HG03432 (cell line): ENCODE measurements around the gene PHOX2A.
"Not testable (repeated sequence)": the region's sequence is repeated elsewhere in the genome, so short reads cannot be mapped to it uniquely, and the experiment has no call there.

Experiments
- ATAC-seq: cut with Tn5 transposase; IDR thresholded peaks from one replicate; pipeline ENCODE4 v1.9.1; 2021; ENCODE audit warnings: mild to moderate bottlenecking, moderate library complexity; ENCODE audit not compliant: unreplicated experiment

The PHOX2A gene

GRCh38 chr11:72223615-72224563 is 20.1 kb downstream of the PHOX2A start:
- ATAC-seq, result peak; percentile 68

GRCh38 chr11:72222907-72223614 is 20.9 kb downstream of the PHOX2A start:
- peak; percentile 72 for ATAC-seq

GRCh38 chr11:72222106-72222891 is 21.7 kb downstream of the PHOX2A start:
- no peak for ATAC-seq

- ATAC-seq, result no peak
Observed at GRCh38 chr11:72221386-72222075, 22.4 kb downstream of the PHOX2A start.

- ATAC-seq, result no peak
Observed at GRCh38 chr11:72220696-72221363, 23.1 kb downstream of the PHOX2A start.

- no peak for ATAC-seq
Observed at GRCh38 chr11:72218251-72218745, 25.7 kb downstream of the PHOX2A start.

- ATAC-seq, result no peak
Observed at GRCh38 chr11:72217841-72218240, 26.1 kb downstream of the PHOX2A start.

- no peak for ATAC-seq
Observed at GRCh38 chr11:72216638-72217037, 27.3 kb downstream of the PHOX2A start, which contains the start of gene FOLR2. FOLR2 (plus strand) TSS chr11:72216794; CDS start chr11:72218585, 1,791 bp downstream.

GRCh38 chr11:72209101-72209500 is 34.9 kb downstream of the PHOX2A start:
- no peak for ATAC-seq

- no peak for ATAC-seq
Observed at GRCh38 chr11:72208281-72208680, 35.7 kb downstream of the PHOX2A start.

- not testable (repeated sequence) for ATAC-seq
Observed at GRCh38 chr11:72206794-72207193, 37.2 kb downstream of the PHOX2A start.

- no peak for ATAC-seq
Observed at GRCh38 chr11:72204886-72205285, 39.1 kb downstream of the PHOX2A start.

GRCh38 chr11:72203163-72203562 is 40.8 kb downstream of the PHOX2A start:
- ATAC-seq, result no peak

- no peak for ATAC-seq
Observed at GRCh38 chr11:72202571-72202970, 41.4 kb downstream of the PHOX2A start.

GRCh38 chr11:72201445-72201844 is 42.5 kb downstream of the PHOX2A start:
- not testable (repeated sequence) for ATAC-seq

GRCh38 chr11:72195518-72196270 is 48.3 kb downstream of the PHOX2A start:
- no peak for ATAC-seq

GRCh38 chr11:72191961-72192381 is 52.0 kb downstream of the PHOX2A start, which contains the start of gene FOLR1:
FOLR1 (plus strand) TSS chr11:72192140; CDS start chr11:72192174, 34 bp downstream.
- no peak for ATAC-seq

- ATAC-seq, result no peak
Observed at GRCh38 chr11:72190631-72191071, 53.3 kb downstream of the PHOX2A start.
